Measurements from ENCODE around the gene RUNX3.

DNA sequence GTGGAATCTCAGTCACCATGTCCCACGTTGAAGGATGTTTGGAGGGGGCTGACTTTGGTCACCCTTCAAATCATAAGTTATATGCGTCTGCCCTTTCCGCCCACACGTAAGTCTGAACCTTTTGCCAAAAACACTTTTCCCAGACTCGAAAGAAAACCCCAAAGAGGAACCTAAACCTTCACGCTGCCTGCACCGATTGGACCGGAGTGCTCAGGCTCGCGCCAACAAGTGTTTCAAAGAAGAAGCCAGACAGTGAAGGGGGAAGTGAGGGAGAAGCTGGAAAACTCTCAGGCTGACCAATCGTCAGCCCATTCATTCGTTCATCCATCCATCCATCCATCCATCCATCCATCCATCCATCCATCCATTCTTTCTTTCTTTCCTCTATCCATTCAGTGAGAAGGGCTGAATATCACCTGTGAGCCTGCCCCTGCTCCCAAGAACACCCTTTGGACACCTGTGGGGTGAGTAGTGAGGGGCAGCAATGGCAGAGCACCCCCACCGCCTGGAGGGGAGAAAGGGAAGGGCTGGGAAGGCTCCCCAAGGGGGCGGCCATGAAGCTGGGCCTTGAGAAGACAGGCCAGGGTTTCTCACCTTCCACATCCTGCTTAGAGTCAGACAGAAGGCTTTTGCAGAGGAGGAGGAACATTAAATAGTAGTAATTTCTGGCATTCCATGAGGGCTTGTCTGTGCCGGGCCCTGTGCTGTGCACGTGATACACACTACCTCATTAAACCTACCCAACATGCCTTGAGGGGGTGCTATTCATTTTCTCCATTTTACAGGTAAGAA, 27.1 kb upstream of the RUNX3 start:
- TF ChIP-seq, protein P1, sequence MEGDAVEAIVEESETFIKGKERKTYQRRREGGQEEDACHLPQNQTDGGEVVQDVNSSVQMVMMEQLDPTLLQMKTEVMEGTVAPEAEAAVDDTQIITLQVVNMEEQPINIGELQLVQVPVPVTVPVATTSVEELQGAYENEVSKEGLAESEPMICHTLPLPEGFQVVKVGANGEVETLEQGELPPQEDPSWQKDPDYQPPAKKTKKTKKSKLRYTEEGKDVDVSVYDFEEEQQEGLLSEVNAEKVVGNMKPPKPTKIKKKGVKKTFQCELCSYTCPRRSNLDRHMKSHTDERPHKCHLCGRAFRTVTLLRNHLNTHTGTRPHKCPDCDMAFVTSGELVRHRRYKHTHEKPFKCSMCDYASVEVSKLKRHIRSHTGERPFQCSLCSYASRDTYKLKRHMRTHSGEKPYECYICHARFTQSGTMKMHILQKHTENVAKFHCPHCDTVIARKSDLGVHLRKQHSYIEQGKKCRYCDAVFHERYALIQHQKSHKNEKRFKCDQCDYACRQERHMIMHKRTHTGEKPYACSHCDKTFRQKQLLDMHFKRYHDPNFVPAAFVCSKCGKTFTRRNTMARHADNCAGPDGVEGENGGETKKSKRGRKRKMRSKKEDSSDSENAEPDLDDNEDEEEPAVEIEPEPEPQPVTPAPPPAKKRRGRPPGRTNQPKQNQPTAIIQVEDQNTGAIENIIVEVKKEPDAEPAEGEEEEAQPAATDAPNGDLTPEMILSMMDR (tag by site-specific recombination; IDR thresholded peaks at IDR 0.05), result no peak
- TF ChIP-seq SALL2 (tag by site-specific recombination; IDR thresholded peaks at IDR 0.05; ENCODE audit: borderline replicate concordance) (no peak), REST (tag by site-specific recombination; IDR thresholded peaks at IDR 0.05) (no peak), ZNF501 (tag by site-specific recombination; IDR thresholded peaks at IDR 0.05) (no peak), ZNF274 (IDR thresholded peaks at IDR 0.05; ENCODE audit: low read length) (no peak), ZNF274 (tag by site-specific recombination; IDR thresholded peaks at IDR 0.05; ENCODE audit: borderline replicate concordance) (no peak), ZNF133 (tag by site-specific recombination; IDR thresholded peaks at IDR 0.05) (no peak), ZNF449 (tag by site-specific recombination; IDR thresholded peaks at IDR 0.05) (no peak), HOXC10 (CRISPR knock-in tag; IDR thresholded peaks at IDR 0.05) (no peak), YY1 (tag by site-specific recombination; IDR thresholded peaks at IDR 0.05) (no peak), PATZ1 (tag by site-specific recombination; IDR thresholded peaks at IDR 0.05) (no peak), ZNF24 (tag by site-specific recombination; IDR thresholded peaks at IDR 0.05) (no peak), ZNF350 (tag by site-specific recombination; IDR thresholded peaks at IDR 0.05) (no peak)
- TF ChIP-seq, protein P2, sequence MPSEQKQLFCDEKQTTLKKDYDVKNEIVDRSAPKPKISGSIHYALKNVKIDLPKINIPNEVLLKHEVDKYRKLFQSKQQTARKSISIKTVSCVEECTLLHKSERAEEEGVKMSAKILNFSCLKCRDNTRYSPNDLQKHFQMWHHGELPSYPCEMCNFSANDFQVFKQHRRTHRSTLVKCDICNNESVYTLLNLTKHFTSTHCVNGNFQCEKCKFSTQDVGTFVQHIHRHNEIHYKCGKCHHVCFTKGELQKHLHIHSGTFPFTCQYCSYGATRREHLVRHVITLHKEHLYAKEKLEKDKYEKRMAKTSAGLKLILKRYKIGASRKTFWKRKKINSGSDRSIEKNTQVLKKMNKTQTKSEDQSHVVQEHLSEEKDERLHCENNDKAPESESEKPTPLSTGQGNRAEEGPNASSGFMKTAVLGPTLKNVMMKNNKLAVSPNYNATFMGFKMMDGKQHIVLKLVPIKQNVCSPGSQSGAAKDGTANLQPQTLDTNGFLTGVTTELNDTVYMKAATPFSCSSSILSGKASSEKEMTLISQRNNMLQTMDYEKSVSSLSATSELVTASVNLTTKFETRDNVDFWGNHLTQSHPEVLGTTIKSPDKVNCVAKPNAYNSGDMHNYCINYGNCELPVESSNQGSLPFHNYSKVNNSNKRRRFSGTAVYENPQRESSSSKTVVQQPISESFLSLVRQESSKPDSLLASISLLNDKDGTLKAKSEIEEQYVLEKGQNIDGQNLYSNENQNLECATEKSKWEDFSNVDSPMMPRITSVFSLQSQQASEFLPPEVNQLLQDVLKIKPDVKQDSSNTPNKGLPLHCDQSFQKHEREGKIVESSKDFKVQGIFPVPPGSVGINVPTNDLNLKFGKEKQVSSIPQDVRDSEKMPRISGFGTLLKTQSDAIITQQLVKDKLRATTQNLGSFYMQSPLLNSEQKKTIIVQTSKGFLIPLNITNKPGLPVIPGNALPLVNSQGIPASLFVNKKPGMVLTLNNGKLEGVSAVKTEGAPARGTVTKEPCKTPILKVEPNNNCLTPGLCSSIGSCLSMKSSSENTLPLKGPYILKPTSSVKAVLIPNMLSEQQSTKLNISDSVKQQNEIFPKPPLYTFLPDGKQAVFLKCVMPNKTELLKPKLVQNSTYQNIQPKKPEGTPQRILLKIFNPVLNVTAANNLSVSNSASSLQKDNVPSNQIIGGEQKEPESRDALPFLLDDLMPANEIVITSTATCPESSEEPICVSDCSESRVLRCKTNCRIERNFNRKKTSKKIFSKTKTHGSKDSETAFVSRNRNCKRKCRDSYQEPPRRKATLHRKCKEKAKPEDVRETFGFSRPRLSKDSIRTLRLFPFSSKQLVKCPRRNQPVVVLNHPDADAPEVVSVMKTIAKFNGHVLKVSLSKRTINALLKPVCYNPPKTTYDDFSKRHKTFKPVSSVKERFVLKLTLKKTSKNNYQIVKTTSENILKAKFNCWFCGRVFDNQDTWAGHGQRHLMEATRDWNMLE (tag by site-specific recombination; conservative IDR thresholded peaks at IDR 0.05; ENCODE audit: low read depth), result no peak

Data from HEK293 (cell line).